Nephron progenitor cell (in vitro differentiated cells): ENCODE measurements around the gene POU2F2.

Experiments
- DNase-seq: peaks from one replicate; pipeline ENCODE4 v3.0.0; 2021
- H3K27ac Mint-ChIP-seq: 2 replicates; pipeline ENCODE4 v1.8.0; 2021; ENCODE audit warnings: mild to moderate bottlenecking, moderate library complexity, mixed read lengths
- H3K27me3 Mint-ChIP-seq: 2 replicates; pipeline ENCODE4 v1.8.0; 2021; ENCODE audit warnings: mild to moderate bottlenecking, low read depth, mixed read lengths; ENCODE audit not compliant: poor library complexity
- H3K36me3 Mint-ChIP-seq: 2 replicates; pipeline ENCODE4 v1.8.0; 2021; ENCODE audit warnings: low read depth, mixed read lengths
- H3K4me1 Mint-ChIP-seq: 2 replicates; pipeline ENCODE4 v1.8.0; 2021; ENCODE audit warnings: mixed read lengths
- H3K4me3 Mint-ChIP-seq: 2 replicates; pipeline ENCODE4 v1.8.0; 2021; ENCODE audit warnings: mild to moderate bottlenecking, moderate library complexity, mixed read lengths
- H3K9me3 Mint-ChIP-seq: 2 replicates; pipeline ENCODE4 v1.8.0; 2021; ENCODE audit warnings: mild to moderate bottlenecking, moderate library complexity, mixed read lengths
- CTCF ChIP-seq: fragments of 200-600 bp; sonication (generic); IDR thresholded peaks from 2 replicates; pipeline ENCODE4 v1.5.0; 2021; ENCODE audit warnings: antibody characterized with exemption

POU2F2 gene

DNA sequence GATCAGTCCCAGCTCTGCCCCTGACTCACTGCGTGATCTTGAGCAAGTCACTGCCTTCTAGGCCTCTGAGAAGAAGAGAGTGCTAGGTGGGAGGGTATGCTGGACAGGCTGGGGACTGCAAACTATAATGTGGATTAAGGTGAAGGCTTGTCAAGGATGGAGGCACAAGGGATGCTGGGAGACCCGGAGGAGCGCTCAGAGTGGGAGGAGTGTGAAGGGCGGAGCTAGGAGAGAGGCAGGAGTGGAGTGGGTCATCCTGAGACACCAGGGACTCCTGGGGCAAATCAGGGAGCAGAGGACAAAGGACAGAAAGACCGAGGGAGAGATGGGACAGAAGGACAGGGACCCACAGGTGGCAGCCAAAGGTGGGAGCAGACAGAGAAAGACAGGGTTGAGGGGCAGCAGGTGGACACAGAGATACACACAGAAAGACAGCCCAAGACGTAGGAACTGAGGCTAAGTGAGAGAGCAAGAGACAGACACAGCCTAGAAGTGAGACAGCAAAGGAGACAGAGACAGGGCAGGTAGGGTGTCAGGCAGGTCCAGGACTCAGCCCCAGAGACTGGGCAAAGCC, 64.8 kb downstream of the POU2F2 start:
- no peak for TF ChIP-seq CTCF
- H3K4me3 Mint-ChIP-seq = no peak overlapping the region
- peaks cover 18% of the 10 kb centered on the region for H3K4me1 Mint-ChIP-seq
- H3K36me3 Mint-ChIP-seq = no peaks in the 10 kb centered on the region
- no peaks in the 10 kb centered on the region for H3K9me3 Mint-ChIP-seq
- H3K27me3 Mint-ChIP-seq = peaks cover 9% of the 10 kb centered on the region
- H3K27ac Mint-ChIP-seq = no peak overlapping the region
- no peak for DNase-seq

GRCh38 chr19:42066075-42066754, 66.0 kb downstream of the POU2F2 start:
- Mint-ChIP-seq H3K9me3 (no peaks in the 10 kb centered on the region), H3K27me3 (peaks cover 1% of the 10 kb centered on the region)
- no peak for DNase-seq

GRCh38 chr19:42065511-42065910, 66.7 kb downstream of the POU2F2 start:
- H3K27me3 Mint-ChIP-seq = no peaks in the 10 kb centered on the region
- DNase-seq = no peak
- H3K4me3 Mint-ChIP-seq = no peak overlapping the region
- peaks cover 11% of the 10 kb centered on the region for H3K4me1 Mint-ChIP-seq
- TF ChIP-seq CTCF = no peak
- H3K36me3 Mint-ChIP-seq = no peaks in the 10 kb centered on the region
- no peak overlapping the region for H3K27ac Mint-ChIP-seq
- no peaks in the 10 kb centered on the region for H3K9me3 Mint-ChIP-seq

More at GRCh38 chr19:42066075-42066754, 66.0 kb downstream of the POU2F2 start:
- peaks cover 14% of the 10 kb centered on the region for H3K4me1 Mint-ChIP-seq
- H3K36me3 Mint-ChIP-seq = no peaks in the 10 kb centered on the region
- TF ChIP-seq CTCF = no peak
- no peak overlapping the region for H3K4me3 Mint-ChIP-seq
- no peak overlapping the region for H3K27ac Mint-ChIP-seq

DNA sequence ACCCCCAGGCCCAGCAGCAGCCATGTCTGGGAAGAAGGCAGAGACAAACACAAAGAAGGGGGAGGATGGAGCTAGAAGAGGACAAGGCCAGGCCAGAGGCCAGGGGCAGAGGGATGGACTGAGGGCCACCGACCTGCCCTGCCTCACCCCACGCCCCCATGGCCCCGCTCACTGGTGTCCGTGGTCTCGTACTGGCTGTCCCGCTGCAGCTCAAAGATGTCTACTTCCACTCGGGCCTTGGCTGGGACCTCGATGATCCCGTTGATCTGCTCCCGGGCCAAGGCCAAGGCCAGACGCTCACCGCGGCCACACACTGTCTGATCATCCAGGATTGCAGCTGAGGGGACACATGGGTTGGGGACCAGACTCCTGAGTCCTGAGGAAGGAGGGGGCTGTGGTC, 67.2 kb downstream of the POU2F2 start:
- Mint-ChIP-seq H3K27ac (no peak overlapping the region), H3K4me1 (peaks cover 6% of the 10 kb centered on the region)

DNA sequence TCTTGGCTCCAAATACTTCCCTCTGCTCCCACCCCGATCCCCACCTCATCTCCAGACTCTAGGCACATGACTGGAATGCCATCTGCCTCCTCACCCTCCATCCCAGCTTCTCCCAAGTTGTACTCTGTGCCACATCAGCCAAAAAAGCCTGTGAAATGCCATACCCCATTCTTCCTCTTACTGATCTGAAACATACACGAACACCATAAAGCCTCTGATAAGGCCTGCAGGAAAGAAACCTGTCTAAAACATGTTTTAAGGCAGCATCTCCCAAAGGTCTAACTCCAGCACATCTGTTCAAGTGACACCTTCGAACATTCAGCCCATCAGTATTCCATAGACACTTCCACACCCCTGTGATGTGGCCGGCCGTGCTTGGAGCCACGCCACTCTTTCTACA, 67.8 kb downstream of the POU2F2 start:
- DNase-seq = no peak
- Mint-ChIP-seq H3K27ac (no peak overlapping the region), H3K4me1 (peaks cover 6% of the 10 kb centered on the region), H3K27me3 (peaks cover 4% of the 10 kb centered on the region), H3K9me3 (no peaks in the 10 kb centered on the region), H3K36me3 (no peaks in the 10 kb centered on the region), H3K4me3 (no peak overlapping the region)
- TF ChIP-seq CTCF = no peak

More for the DNA sequence above, 67.2 kb downstream of the POU2F2 start:
- H3K4me3 Mint-ChIP-seq = no peak overlapping the region
- H3K36me3 Mint-ChIP-seq = no peaks in the 10 kb centered on the region
- H3K9me3 Mint-ChIP-seq = no peaks in the 10 kb centered on the region
- TF ChIP-seq CTCF = no peak
- DNase-seq = no peak
- H3K27me3 Mint-ChIP-seq = no peaks in the 10 kb centered on the region

DNA sequence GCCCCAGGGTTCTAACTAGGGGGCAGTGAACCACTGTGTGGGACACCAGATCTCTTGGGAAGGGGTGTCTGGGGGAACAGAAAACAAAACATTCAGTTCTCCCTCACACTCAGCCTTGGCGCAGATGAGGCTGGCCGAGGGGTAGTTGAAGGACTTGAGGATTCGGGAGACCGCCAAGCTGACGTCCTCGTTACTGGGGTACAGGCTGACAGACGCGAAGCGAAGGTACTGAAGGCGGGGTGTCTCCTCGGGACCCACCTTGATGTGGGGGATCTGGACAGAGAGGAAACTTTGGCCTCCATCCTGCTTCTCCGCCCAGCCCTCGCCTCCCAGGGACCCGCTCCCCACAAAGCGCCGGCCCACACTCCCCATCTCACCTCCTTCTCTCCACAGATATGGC, 69.9 kb downstream of the POU2F2 start:
- no peak for DNase-seq
- Mint-ChIP-seq H3K4me1 (peaks cover 11% of the 10 kb centered on the region), H3K4me3 (no peak overlapping the region), H3K9me3 (no peaks in the 10 kb centered on the region), H3K36me3 (peaks cover 5% of the 10 kb centered on the region), H3K27me3 (peaks cover 4% of the 10 kb centered on the region), H3K27ac (no peak overlapping the region)
- TF ChIP-seq CTCF = no peak
